ENCODE data around the gene BTBD9. TPM values are rescaled to one million over a fixed set of nuclear protein-coding genes. Genes with fewer than 3 reads are reported as not detected.

Gene BTBD9
- total RNA-seq, 4 donors from 2014 or later = 5.5 to 14.1 (median 6.3) TPM

- Histone ChIP-seq H3K4me3 (no peak overlapping the region), H3K27ac (no peak overlapping the region), H3K27me3 (no peaks in the 10 kb centered on the region), H3K9me3 (no peaks in the 10 kb centered on the region), H3K4me1 (no peaks in the 10 kb centered on the region), H3K36me3 (peaks cover 0 to 14% of the 10 kb centered on the region in 2 donors)
- in situ Hi-C loops (cut with MboI; ENCODE audit: low sequenced_read_pairs in 4 of 4) (no loop called here), intact Hi-C loops (cut with DNase I; ENCODE audit: low total_unique reads) (no loop called here)
- TF ChIP-seq CTCF (IDR thresholded peaks at IDR 0.05 in 4 of 5, conservative IDR thresholded peaks at IDR 0.05 in 1 of 5) = no peak
- no peak for TF ChIP-seq POLR2A (IDR thresholded peaks at IDR 0.05)
- no peak for ATAC-seq
- DNase-seq = no peak
Observed at GRCh38 chr6:38578075-38578474, 61.7 kb downstream of the BTBD9 start.

DNA sequence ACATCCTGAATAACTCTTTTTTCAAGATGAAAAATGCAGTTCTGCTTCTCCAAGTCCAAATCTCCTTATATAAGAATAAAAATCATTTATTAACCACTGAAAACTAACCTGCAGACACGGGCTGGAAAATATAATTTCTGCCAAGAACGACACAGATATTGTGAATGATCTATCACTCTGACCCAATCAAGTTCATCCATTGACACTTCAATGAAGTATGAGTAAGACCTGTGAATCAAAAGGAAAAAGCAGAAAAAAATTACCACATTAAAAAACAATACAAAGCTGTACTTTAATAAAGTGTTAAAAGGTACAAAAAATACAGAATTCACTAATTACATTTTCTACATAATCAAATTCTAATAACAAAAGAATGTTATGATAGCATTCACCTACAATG, 62.2 kb downstream of the BTBD9 start:
- Histone ChIP-seq H3K36me3 (peaks cover 0 to 10% of the 10 kb centered on the region in 2 donors), H3K4me1 (no peaks in the 10 kb centered on the region), H3K27ac (no peak overlapping the region), H3K4me3 (no peak overlapping the region), H3K9me3 (no peaks in the 10 kb centered on the region), H3K27me3 (no peaks in the 10 kb centered on the region)
- no peak for ATAC-seq
- in situ Hi-C loops (cut with MboI; ENCODE audit: low sequenced_read_pairs in 4 of 4) = no loop called here
- intact Hi-C loops (cut with DNase I; ENCODE audit: low total_unique reads) = no loop called here
- no peak for DNase-seq
- TF ChIP-seq CTCF (IDR thresholded peaks at IDR 0.05 in 4 of 5, conservative IDR thresholded peaks at IDR 0.05 in 1 of 5) (no peak), POLR2A (IDR thresholded peaks at IDR 0.05) (no peak)

DNA sequence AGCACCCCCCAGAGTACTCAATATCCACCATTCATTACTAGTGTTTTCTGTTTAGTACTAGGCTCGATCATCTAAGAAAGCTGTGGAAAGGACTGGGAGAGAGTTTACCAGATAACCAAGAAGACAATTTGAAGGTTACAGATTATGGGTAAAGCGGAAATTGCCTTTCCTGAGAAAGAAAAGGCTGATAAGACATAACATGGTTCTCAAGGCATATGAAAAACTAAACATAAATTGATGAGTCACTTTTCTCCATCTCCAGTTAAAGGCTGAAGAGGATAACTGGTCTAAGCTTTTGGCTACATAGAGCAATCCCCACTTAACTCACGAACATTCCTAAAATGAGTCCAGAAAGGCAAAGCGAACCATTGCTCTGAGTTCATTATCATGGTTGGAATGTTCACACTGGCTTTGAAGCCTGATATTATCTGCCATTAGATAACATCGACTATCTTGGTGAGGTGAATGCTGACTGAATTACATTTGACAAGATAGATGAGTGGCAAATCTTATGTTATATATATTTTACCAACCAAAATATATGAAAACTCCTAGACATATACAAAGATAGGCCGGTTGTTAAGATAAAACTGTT, 65.8 kb downstream of the BTBD9 start:
- intact Hi-C loops (cut with DNase I; ENCODE audit: low total_unique reads) = no loop called here

DNA sequence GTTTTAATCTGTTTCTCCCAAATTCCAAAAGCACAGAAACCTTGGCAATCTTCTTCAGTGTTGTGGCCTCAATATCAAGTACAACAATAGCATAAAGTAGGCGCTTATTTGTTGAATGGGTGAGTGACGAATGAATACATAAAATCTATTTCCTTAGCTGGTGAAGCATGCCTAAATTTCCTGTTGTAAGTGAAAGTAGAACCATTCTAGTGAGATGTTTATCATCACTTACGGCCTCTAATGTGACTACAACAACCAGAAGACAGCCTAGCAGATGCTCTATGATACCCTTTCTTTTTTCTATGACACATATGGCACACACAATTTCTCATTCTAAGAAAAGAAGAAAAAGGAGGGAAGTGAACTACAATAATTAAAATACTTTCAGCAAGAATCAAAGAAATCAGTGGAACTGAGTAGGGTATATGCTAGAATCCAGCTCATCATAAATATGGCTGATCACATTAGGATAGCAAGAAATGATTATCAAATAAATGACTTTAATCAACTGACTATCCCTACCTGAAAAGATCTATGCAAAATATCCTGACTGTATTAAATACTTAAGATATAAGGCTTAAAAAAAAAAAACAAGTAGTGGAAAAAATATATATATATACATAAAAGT, 67.4 kb downstream of the BTBD9 start:
- ATAC-seq = no peak
- H3K4me3 ChIP-seq = no peak overlapping the region
- peaks cover 0 to 9% of the 10 kb centered on the region in 2 donors for H3K4me1 ChIP-seq
- no peaks in the 10 kb centered on the region for H3K27me3 ChIP-seq
- in situ Hi-C loops (cut with MboI; ENCODE audit: low sequenced_read_pairs in 4 of 4) (no loop called here), intact Hi-C loops (cut with DNase I; ENCODE audit: low total_unique reads) (no loop called here)
- H3K9me3 ChIP-seq = no peaks in the 10 kb centered on the region
- no peak for DNase-seq
- peaks cover 0 to 4% of the 10 kb centered on the region in 2 donors for H3K36me3 ChIP-seq
- no peak overlapping the region for H3K27ac ChIP-seq
- TF ChIP-seq CTCF (IDR thresholded peaks at IDR 0.05 in 4 of 5, conservative IDR thresholded peaks at IDR 0.05 in 1 of 5) (no peak), POLR2A (IDR thresholded peaks at IDR 0.05) (no peak)

More for the DNA sequence above, 65.8 kb downstream of the BTBD9 start:
- Histone ChIP-seq H3K4me1 (no peaks in the 10 kb centered on the region), H3K36me3 (peaks cover 0 to 4% of the 10 kb centered on the region in 2 donors), H3K27ac (no peak overlapping the region), H3K27me3 (no peaks in the 10 kb centered on the region), H3K9me3 (no peaks in the 10 kb centered on the region), H3K4me3 (no peak overlapping the region)
- DNase-seq (no peak), ATAC-seq (no peak)
- in situ Hi-C loops (cut with MboI; ENCODE audit: low sequenced_read_pairs in 4 of 4) = no loop called here
- TF ChIP-seq CTCF (IDR thresholded peaks at IDR 0.05 in 4 of 5, conservative IDR thresholded peaks at IDR 0.05 in 1 of 5) = no peak
- no peak for TF ChIP-seq POLR2A (IDR thresholded peaks at IDR 0.05)
